Tibial nerve (tissue), 3 donors: ENCODE measurements around the gene ADI1.

Source experiments
- CTCF ChIP-seq, 5 experiments: fragments of 200-600 bp in 3 of 5; fragments of 450-650 bp in 2 of 5; sonication (generic) in 3 of 5; IDR thresholded peaks; one replicate each; pipeline ENCODE4 v1.5.1; 2016 to 2019; ENCODE audit warnings: antibody characterized with exemption in 5 of 5, mild to moderate bottlenecking in 3 of 5, moderate library complexity in 2 of 5
- POLR2A ChIP-seq, 2 donors: fragments of 450-650 bp; IDR thresholded peaks; one replicate each; pipeline ENCODE4 v1.6.1; 2017; ENCODE audit warnings: antibody characterized with exemption in 2 of 2, mild to moderate bottlenecking in 2 of 2, moderate library complexity in 2 of 2

- TF ChIP-seq CTCF (IDR thresholded peaks at IDR 0.05) (no peak), POLR2A (IDR thresholded peaks at IDR 0.05) (no peak)
These were observed 7.2 kb downstream of the ADI1 start for GRCh38 chr2:3512086-3512485.
